NCI-H1092 treated with DMSO at 0.1 percent for 48 hours (cell line): ENCODE results near the gene CCDC92B.
"Not testable (repeated sequence)": the region's sequence is repeated elsewhere in the genome, so short reads cannot be mapped to it uniquely, and the experiment has no call there.

Experiments
- DNase-seq: peaks from one replicate; lab custom pipeline; 2025; lab: John Stamatoyannopoulos, UW

Gene CCDC92B

DNA sequence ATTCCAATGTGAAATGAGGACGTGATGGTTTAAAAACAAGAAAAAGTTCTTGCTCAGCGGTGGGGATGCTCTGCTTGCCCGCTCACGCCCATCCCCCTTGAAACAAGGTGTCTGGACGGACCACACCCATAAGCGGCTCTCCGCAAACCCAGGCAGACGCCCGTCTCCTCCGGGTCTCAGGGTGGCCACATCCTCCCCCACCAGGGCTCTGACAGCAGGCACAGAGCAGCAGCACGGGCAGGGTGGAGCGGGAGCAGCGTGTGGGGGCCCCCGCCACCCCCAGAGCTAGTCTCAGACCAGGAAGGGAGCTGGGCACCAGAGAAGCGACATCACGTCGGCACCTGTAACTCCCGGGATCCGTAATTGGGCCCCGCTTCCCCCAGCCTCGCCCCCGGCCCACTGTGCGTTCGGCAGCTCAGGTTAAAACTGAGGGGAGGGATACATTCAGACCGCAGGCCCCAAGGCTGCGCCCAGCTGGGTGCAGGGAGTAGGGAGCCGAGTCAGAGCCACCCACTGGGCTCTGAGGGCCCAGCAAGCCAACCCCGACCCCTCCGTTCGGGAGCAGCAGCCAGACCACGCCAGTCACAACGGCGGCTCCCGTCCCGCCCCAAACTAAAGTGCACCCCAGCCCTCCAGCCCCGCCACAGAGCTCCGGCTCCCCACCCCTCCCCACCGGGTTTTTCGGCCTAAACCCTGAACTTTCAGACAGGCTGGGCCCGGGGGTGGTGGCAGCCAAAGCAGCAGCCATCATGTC, 59.9 kb downstream of the CCDC92B start:
- no peak for DNase-seq

DNA sequence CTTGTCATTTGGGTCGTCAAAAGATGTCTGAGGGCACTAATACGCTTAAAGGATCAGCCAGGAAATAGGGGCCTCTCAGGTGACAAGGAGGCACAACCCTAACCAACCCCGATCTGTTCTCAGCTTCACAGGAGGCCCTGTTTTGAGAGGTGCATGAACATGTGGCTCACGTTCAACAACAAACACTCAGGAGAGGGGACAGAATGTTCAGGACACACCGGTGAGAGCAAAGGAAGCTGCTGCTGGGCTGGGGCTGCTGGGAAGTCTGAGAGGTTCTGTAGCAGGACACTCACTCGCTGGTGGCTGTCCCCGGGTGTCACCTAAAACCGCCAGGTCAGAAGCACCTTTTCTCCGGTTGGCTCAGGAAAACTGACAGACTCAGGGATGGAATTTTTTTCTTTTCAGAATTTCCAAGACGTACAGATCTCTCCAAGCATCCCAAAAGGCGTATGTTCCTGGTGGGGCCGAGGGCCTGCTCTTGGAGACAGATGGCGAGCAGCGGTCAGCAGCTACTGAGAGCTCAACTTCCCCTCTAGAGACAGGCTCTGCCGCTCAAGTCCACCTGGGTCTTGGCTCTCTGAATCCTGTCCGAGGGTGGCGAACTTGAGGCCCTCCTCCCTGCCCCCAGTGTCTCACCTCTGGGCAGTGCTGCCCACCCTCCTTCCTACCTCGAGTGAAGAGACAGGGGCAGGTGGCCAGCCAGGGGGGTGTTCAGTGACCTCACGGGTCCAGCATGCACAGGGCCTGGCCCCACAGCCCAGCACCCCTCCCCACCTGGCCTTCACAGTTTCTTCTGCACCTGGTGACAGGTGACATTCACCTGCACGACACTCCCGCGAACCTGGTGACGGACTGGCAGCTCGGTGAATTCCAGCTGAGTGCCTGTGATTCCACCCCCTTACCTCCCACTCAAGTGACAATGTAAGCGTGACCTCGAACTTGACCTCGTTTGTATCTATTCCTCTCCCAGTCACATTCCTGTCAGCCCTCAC, 60.8 kb downstream of the CCDC92B start:
- no peak for DNase-seq

DNA sequence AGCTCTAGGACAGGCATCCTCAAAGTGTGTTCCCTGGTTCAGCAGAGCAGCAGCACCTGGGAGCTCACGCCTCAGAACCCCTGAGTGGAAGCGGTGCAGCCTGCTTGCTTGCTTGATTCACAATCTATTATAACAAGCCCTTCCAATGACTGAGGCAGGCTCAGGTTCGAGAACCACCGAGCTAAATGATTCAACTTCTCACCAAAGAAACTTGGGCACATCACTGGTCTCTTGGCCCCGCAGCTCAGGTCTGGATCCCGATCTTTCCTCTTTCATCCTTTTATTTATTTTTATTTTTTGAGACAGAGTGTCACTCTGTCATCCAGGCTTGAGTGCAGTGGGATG, 62.4 kb downstream of the CCDC92B start:
- DNase-seq = no peak

DNA sequence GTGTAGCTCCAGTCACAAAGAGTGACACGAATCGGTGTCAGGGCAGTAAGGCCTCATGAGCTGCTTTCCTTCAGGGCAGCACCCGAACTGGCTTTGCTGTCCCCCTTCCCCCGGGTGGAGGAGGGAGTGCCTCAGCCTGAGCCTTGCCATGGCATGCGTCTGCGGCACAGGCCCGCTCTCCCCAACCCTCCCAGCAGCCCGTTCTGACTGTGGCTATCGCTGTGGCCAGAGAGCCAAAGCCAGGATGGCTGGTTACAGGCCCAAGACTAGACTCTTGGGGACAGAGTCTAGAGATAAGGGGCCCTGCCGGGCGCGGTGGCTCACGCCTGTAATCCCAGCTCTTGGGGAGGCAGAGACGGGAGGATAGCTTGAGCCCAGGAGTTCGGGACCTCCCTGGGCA, 63.8 kb downstream of the CCDC92B start:
- no peak for DNase-seq

DNA sequence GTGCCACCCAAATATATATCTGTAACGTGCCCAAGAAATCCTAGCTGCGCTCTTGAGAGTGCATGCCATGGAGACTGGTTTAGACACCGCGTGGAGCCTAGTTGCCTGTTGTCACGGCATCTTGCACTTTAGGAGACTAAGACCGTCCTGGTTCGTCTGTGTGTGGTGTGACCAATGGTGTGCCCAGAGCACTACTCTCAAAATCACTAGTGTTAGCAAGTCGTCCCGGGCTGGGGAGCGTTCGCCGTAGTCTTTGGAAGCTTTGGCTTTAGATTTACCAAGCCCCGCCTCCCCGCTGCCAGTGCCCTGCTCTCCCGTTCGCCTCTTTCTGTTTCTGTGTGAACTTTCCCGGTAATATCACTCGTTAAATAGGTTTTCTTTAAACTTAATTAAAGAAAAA, 64.9 kb downstream of the CCDC92B start:
- DNase-seq = no peak

DNA sequence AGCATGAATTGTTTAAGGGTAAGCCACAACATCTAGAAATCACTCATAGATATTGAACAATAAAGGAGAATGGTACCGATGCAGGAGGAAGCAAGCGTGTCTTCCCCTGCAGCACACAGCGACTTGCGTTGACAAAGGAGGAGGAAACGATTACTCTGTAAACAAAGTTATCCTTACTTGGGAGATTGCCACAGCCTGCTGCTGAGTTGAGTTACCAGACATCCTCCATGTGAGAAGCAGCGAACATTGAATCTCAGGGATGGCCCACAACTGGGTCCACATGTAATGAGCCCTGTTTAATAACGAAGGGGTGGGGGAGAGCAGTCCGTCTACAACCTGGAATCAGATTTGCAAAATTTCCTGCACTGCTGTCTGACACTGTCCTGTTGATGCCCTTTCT, 65.5 kb downstream of the CCDC92B start:
- no peak for DNase-seq

DNA sequence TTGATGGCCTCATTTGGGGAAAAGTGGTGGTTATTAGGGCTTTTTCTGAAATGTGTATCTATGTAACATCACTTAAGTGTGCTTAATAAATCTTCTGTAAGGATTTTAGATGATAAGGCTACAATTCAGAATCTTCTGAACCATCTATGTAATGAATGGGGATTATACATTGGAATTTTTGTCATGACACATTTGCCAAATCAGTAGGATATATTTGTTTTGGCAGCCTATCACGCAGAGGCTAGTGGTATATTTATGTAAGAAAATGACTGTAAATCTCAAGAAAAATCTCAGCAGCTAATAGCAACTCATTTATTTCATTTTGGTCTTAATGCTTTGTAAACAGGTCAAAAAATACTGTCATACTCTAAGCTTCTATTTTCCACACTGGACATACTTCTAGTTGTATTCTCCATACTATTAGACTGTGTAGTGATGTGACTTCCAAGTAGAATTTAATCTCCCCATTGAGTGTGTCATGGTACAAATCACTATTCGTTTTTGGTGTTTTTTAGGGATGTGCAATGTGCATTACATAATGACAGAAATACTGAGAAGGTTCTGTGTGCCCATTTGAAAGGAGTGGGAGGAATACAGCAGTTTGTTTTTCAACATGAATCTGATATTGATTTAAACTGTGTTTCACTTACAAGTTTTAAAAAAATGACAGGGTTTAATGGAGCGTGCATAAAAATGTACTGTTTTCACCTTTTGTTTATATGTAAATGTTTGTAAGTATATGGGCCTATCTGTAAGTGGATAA, 67.1 kb downstream of the CCDC92B start:
- no peak for DNase-seq

DNA sequence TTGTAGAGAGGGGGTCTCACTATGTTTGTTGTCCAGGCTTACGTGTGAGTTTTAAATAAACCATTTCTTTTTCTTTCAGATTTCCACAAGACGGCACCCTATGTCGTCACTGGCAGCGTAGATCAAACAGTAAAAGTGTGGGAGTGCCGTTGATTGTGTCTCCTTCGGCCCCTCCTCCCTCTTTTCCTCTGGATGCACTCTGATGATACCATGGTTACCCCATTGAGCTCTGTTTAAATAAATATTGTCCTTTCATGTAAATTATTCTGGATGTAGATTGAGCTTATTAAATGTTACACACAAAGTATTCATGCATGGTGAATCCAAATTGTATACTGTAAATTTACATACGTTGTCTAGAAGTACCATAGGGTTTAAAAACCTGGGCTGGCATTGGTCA, 67.8 kb downstream of the CCDC92B start:
- no peak for DNase-seq

DNA sequence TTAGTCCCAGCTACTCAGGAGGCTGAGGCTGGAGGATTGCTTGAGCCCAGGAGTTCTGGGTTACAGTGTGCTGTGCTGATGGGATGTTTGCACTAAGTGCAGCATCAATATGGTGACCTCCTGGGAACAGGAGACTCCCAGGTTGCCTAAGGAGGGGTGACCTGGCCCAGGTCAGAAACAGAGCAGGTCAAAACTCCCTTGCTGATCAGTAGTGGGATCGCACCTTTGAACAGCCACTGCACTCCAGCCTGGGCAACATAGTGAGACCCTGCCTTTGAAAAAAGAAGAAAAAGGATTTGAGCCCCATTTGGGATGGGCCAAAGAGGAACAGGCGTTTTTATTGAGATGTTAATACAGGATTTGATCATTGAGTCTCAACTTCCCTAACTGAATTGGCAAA, 68.5 kb downstream of the CCDC92B start:
- DNase-seq = no peak

DNA sequence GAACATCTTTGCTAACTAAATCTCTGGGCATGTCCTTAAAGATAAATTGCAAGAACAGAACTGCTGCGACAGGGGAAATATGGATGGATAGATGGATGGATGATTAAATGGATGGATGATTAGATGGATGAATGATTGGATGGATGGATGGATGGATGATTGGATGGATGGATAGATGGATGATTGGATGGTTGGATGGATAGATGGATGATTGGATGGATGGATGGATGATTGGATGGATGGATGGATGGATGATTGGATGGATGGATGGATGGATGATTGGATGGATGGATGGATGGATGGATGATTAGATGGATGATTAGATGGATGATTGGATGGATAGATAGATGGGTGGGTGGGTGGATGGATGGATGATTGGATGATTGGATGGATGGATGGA, 70.2 kb downstream of the CCDC92B start:
- not testable (repeated sequence) for DNase-seq
